ENCODE results near the gene SRGAP3. TPM values are rescaled to one million over a fixed set of nuclear protein-coding genes. Genes with fewer than 3 reads are reported as not detected.

The SRGAP3 gene
- total RNA-seq, 4 donors from 2014 or later = 6.7 to 24.8 (median 19.7) TPM

GRCh38 chr3:9158865-9159630 lies 90.4 kb downstream of the SRGAP3 start:
- H3K27ac ChIP-seq = no peak overlapping the region
- no peaks in the 10 kb centered on the region for H3K36me3 ChIP-seq
- no peaks in the 10 kb centered on the region for H3K27me3 ChIP-seq
- DNase-seq = no peak
- TF ChIP-seq CTCF (IDR thresholded peaks at IDR 0.05) (no peak), POLR2A (IDR thresholded peaks at IDR 0.05) (no peak)
- no peaks in the 10 kb centered on the region for H3K9me3 ChIP-seq
- H3K4me1 ChIP-seq = no peaks in the 10 kb centered on the region
- no peak overlapping the region for H3K4me3 ChIP-seq

- H3K27ac ChIP-seq = no peak overlapping the region
- no peaks in the 10 kb centered on the region for H3K27me3 ChIP-seq
- no peak overlapping the region for H3K4me3 ChIP-seq
- no peaks in the 10 kb centered on the region for H3K36me3 ChIP-seq
- TF ChIP-seq CTCF (IDR thresholded peaks at IDR 0.05) (no peak), POLR2A (IDR thresholded peaks at IDR 0.05) (no peak)
- no peak for DNase-seq
- no peaks in the 10 kb centered on the region for H3K4me1 ChIP-seq
- H3K9me3 ChIP-seq = no peaks in the 10 kb centered on the region
Observed at GRCh38 chr3:9157651-9158362, 91.6 kb downstream of the SRGAP3 start.

GRCh38 chr3:9156604-9157003 lies 92.8 kb downstream of the SRGAP3 start:
- Histone ChIP-seq H3K4me1 (no peaks in the 10 kb centered on the region), H3K9me3 (no peaks in the 10 kb centered on the region), H3K27ac (no peak overlapping the region), H3K4me3 (no peak overlapping the region), H3K36me3 (no peaks in the 10 kb centered on the region), H3K27me3 (no peaks in the 10 kb centered on the region)
- TF ChIP-seq CTCF (IDR thresholded peaks at IDR 0.05) = no peak
- no peak for TF ChIP-seq POLR2A (IDR thresholded peaks at IDR 0.05)
- no peak for DNase-seq

GRCh38 chr3:9155028-9155427 lies 94.4 kb downstream of the SRGAP3 start:
- no peak for DNase-seq
- Histone ChIP-seq H3K27ac (no peak overlapping the region), H3K9me3 (peaks cover 0 to 11% (median 2%) of the 10 kb centered on the region in 4 donors), H3K4me3 (no peak overlapping the region), H3K36me3 (no peaks in the 10 kb centered on the region), H3K27me3 (no peaks in the 10 kb centered on the region), H3K4me1 (no peaks in the 10 kb centered on the region)
- TF ChIP-seq POLR2A (IDR thresholded peaks at IDR 0.05) (no peak), CTCF (IDR thresholded peaks at IDR 0.05) (no peak)

GRCh38 chr3:9153904-9154619 lies 95.4 kb downstream of the SRGAP3 start:
- no peaks in the 10 kb centered on the region for H3K36me3 ChIP-seq
- H3K27ac ChIP-seq = no peak overlapping the region
- no peaks in the 10 kb centered on the region for H3K4me1 ChIP-seq
- no peak overlapping the region for H3K4me3 ChIP-seq
- DNase-seq = no peak
- no peaks in the 10 kb centered on the region for H3K27me3 ChIP-seq
- peaks cover 0 to 11% (median 2%) of the 10 kb centered on the region in 4 donors for H3K9me3 ChIP-seq
- TF ChIP-seq POLR2A (IDR thresholded peaks at IDR 0.05) (no peak), CTCF (IDR thresholded peaks at IDR 0.05) (no peak)
